HG03066 (cell line): ENCODE data around the gene ZBTB20.

Experiments
- ATAC-seq: cut with Tn5 transposase; IDR thresholded peaks from one replicate; pipeline ENCODE4 v1.9.1; 2021; ENCODE audit warnings: low read depth; ENCODE audit not compliant: unreplicated experiment

The ZBTB20 gene

DNA sequence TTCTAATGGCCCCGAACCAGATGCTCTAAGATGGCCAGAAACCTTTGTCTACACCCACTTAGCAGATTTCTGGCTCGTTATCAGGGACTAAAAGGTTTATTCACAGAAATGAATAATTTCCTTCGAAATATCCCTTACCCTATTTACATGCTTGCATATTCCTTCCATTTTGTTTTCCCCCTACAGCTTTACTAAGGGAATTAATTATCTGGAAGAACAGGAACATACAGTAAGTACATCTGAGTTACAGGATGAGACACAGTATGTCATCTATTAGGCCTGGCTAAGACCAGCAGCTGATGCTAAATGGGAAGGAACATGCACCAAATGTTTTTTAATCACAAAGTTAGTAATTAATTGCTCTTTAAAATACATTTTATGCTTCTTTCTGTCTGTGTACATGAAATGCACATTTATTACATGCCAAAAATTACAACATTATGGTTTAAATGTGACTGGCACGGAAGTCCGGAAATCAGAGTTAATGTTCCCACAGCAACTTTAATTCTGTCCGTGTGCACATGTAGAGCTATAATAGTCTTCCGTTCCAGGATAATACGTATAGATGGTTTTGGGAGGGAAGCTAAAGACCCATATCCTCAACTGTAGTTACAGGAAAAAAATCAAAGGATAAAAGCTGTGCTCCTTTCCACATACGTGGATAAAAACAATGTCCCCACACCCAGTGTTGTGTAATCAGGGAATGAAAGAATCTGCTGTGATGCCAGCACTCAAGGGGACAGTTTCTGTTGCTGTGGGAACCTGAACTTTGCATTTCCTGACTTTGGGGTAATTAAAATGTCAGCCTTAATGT lies 771.3 kb downstream of the ZBTB20 start:
- no peak for ATAC-seq

DNA sequence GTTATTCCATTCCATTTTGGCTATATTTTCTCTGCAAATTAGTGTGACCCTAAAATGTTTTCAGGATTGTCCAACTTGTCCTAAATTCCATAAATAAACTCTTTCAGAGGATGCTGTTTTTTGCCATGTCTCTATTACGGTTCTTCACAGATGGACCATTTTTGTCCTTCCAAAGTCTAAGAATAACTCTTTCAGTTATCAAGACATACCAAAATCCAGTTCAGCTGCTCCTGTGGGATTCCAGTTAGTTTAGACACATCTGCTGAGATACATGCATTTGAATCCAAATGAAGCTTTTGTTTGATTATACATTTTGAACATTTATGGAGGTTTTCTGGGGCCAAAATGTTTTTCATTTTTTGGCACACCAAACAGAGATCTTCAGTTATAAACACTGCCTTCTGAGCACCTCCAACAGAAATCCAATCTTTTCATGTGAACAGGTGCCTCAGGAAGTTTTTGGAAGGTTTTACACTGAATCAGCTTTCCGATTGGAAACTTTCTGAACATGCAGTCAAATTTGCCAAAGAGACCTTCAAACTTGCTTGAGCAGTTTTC lies 772.6 kb downstream of the ZBTB20 start:
- ATAC-seq: no peak

DNA sequence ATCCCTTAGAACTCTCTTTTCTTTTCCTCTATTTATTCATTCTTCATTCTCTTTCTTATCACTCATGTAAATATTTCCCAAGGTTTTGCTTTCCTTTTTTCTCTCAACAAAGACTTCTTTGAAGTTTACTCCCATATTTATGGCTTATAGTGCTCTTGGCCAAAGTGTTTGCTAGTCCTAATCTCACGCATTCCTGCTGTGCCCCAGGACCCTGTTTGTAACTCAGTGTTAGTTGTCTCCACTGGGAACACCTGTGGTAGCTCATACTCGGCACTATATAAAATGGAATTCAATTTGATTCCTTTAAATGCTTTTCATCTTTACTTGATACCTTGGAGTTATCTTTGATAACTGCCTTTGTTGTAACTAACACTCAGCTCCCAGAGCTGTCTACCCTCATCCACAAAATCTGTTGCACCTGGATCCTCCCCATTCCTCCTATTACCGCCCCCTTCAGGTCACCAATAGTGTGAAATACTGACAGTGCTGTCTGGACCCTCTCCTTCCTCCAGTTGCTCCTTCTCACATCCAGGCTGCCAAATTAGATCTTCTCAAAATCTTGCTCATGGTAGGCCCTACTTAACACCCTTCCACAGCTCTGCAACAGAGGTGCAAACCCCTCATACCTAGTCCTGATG lies 776.4 kb downstream of the ZBTB20 start:
- no peak for ATAC-seq

DNA sequence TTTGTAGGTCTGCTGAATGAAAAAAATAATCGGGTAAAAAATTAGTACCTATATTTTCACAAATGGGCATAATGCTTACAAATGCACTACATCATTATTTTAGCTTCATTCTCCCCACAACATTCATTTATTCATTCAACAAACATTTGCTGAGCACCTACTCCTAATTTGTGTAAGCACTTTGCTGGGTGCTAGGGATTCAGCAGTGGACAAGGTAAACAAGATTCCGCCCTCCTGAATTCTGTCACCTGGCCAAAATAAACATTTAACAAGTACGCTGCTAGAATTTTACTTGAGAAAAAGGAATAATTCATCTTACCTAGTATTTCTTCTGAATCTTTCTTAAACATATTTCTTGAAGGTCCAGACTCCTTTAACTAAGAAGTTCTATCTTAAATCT lies 781.2 kb downstream of the ZBTB20 start:
- no peak for ATAC-seq

DNA sequence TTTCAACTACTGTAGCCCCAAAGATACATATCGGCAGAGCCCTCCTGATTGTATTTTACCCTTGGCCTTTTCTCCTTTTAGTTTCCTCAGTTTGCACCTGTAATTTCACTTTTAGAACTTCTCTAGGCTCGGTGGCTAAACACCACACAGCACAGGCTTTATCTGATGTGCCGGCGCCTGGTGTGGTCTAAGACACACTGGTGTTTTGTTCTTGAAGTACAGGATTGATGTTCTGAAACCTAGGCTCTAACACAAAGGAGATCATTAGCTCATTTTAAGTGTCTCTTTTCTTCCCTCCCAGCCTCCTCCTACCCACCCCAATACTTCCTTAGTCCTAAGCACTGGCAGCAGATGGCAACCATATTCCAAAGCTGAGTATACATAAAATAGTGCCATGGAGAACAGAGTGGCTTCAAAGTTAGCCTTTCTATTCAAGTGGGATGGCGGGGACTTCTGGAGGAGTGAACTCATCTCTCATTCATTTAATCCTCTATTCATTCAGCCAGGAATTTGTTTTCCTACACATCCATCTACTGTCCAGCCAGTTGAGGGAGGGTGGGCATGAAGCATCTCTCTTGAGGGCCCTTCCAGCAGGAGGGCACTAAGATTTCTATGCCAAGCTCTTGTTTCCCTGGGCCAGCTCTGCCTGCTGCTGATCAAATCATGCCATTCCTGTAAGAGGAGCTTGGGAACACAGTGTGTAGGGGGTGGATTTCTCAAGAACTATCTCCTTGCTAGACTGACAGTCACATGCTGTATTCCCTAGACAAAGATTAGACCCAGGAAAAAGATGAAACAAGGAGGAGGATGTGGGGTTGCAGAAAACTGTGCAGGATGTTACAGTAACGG lies 782.1 kb downstream of the ZBTB20 start:
- no peak for ATAC-seq

DNA sequence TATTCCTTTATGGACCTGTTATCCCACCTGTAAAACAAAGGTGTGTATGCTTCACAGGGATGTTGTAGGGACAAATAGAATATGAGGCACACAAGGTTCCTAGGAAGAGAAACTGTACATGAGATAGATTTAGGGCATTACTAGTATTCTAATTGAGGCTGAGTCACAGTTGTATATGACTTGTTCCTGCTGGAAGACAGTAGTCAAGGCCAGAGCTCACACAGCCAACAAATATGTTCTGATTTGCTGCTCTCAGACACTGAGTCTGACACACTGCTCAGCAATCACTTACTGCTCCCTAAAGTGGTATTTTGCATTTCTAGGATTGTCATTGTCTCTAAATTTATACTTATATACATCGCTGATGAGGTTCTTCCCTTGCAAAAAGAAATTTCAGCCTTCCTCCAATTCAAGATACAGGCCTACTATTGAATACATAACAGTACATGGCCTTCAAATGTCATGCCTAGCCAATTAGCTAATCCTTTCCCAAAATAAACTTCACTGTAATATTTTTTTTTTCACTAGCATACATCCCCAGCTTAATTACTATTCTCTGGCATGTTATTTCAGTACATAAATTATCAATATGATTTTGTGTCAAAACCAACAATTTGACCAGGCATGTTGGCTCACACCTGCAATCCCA lies 783.4 kb downstream of the ZBTB20 start:
- no peak for ATAC-seq

DNA sequence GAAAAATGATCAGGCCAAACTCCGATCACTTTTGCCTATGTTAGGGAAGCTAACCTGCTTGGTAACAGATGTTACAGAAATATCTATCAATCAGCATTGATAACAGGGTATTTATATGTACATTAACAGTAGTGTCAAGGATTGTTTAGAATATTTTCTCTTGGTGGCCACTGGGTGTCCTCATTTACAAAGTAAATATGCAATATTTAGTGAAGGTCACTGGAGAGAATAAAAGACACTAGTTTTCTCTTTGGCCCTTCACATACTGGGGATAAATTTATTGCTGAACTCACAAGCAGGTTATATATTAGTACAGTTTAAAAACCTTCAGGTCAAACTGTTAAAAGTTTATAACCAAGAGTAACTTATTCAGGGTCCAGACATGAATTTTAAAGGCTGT lies 784.3 kb downstream of the ZBTB20 start:
- ATAC-seq: no peak

DNA sequence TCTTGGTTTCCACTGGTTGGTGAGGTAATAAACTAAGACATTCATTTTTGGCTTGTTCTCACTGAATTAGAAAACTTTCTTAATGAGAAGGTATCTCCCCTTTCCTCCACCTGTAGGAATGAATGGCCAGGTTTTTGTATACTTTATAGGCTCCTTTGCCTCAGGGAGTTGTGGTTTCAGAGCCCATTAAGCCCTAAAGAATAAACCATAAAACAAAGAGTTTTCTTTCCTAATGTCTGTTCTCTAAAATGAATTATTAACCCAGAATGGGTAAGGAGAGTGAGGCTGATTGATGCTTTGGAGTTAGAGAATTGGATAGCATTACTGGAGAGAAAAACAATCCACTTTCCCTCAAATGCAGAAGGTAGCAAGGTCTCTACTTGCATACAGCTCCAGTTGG lies 785.7 kb downstream of the ZBTB20 start:
- no peak for ATAC-seq

DNA sequence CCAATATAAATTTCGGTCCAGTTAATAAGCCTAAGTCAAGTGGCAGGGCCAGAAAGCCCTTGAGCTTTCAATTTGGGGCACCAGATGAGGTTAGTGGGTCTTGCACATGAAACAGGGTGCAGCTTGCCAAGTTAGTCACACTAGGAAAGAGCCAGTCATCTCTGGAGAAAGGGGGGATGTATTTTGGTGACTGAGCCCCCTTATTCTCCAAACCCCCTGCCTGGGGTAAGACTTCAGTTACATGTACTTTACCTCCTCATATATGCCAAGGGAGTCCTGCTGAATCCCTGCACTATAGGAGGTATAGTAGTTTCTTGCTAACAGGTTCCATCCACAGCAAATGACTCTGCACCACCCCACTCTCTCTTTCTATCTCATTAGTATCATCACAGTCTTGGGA lies 790.6 kb downstream of the ZBTB20 start:
- no peak for ATAC-seq

DNA sequence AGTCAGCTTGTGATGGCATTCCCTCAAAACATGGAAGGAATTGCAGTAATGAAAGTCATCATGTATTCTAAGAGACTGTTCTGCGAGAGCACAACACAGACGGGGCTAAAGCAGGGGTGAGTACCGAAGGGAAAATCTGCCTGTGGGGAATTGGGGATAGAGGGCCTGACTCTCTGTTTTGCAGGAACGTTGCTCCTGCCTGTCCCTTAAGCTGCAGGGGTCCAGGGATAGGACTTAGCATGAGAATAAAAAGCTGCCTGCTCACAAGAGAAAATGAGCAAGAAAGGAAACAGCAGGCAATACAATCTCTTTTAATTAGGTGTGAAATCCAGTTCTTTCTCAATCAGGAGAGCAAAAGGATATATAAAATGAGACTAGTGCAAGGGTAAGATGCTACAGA lies 791.0 kb downstream of the ZBTB20 start:
- no peak for ATAC-seq

DNA sequence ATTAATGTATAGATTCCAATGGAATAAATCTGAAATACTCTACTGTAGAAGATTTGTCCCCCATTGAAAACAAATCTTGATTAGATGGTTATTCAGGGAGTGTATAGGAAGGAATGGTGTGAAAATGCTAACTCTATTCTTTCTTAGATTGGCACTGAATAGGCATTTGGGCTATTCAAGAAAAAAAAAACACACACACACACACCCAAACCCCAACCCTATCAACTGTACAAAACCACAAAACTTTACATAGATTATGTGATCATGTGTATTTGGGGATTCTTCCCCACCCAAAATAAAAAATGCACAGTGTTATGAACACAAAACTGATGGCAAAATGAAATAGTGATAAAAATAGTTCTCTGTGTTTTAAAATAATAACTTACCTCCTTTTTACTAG lies 791.4 kb downstream of the ZBTB20 start:
- ATAC-seq: no peak

DNA sequence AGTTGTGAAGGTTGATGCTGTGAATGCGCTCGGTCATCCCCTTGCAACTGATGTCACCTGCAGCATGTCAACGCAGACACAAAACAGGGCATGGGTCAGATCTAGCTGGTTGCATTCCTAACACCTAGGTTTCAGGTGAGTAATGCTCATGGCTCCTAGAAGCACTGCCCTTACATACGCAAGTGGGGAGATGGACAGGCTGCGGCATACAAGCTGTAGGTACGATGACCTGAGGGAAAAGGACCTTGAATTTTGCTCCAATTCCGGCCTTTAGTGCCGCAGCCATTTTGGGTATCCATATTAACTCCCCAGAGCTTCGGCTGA lies 795.3 kb downstream of the ZBTB20 start:
- no peak for ATAC-seq

DNA sequence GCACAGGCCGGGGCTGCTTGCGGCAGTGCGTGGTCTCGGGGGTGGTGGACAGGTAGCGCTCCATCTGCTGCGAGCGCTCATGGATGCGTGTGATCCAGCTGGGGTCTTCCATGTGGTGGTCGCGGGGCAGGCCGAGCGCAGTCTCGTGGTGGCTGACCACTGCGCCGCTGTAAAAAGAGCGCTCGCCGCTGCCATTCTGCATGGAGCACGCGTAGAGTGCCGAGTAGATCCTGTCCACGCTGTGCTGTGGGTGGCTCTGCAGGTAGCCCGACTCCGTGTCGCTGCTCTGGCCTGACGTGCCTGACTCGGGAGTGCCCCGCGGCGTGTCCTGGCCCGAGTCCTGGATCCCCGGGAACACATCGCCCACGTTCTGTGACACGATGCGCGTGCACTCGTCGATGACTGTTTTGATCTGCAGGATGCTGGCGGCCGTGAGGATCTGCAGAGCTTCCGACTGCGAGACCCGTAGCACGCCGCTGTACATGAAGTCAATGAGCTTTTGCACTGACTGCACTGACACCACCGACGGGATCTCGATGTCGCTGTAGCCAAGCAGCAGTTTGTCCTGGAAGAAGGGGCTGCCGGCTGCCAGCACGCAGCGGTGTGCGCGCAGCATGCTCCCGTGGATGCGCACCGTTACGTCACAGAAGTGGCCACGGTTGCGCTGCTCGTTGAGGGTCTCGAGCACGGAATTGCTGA lies 795.8 kb downstream of the ZBTB20 start:
- ATAC-seq: no peak

DNA sequence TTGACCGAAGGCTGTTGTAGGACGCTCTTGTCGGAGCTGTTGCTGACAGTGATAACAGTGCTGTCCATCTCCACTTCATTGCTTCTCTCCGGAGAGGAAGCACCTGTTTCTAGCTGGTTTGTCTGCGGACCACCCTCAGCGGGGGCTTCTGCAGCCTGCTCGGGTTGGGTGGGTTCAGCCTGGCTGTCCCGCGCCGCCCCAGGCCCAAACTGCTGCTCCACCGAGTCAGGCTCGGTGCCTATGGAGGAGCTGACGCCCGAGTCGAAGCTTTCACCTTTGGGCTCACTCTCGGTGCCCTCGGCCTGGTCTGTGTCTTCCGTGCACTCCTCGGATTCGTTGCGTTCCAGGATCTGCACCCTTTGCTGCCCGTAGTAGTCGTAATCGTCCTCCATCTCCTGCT lies 796.4 kb downstream of the ZBTB20 start:
- no peak for ATAC-seq

DNA sequence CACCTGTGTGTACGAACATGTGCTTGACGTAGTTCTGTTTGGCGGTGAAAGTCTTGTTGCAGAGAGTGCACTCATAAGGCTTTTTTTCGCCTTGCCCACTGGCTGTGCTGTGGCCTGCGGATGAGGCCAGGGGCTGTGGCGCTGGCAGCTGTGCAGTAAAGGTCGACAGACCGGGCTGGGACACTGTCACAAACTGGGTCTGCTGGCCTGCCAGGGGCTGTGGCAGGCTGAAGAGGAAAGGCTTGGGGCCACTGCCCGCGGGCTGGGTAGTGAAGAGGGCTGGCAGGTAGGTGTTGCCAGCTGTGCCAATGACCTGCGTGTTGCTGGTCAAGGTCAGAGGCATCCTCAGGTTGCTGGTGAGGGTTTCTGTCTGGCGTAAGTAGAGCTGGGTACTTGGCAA lies 796.8 kb downstream of the ZBTB20 start:
- no peak for ATAC-seq

DNA sequence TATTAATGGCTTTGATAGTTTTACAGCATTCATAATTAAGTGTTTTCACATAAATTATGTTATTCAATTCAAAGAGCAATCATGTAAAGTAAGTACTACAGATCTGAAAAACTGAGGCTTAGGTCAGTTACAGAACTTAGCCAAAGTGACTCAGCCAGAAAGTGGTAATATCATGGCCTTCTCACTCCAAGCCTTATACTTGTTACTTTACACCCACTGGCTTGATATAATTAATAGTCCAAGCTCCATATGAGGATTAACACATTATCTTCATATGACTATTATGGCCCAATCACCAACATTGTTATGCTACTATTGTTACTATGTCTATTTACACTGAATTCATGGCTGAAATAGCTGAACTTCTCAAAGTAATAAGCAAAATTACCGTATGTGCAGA lies 802.6 kb downstream of the ZBTB20 start:
- ATAC-seq: no peak

DNA sequence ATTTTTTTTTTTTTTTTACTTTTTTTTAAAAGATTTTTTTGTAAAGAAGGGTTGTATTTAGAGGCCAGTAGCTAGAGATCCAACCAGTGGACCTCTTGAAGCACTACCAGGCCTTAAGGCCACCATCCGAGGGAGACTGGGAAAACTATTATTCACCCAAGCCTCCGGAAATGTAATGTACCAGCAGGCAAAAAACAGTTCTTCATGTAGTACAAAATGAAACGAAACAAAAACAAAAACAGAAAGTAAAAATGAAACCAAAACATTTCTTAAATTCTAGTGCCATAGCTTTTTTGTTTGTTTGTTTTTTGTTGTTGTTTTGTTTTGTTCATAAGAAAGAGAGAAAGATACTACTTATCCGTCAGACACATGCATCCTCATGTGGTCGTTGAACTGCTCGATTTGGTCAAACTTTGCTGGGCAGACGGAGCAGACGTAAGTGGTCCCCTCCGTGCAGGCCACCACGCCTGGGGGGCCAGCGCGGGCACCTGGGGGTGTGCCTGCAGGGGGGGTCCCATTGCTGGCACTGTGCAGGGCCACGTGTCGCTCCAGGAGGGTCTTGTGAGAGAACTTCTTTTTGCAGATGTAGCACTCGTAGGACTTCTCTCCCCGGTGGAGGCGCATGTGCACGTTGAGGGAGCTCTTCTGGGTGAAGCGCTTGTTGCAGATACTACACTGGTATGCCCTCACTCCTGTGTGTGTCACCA lies 808.3 kb downstream of the ZBTB20 start:
- ATAC-seq: no peak

DNA sequence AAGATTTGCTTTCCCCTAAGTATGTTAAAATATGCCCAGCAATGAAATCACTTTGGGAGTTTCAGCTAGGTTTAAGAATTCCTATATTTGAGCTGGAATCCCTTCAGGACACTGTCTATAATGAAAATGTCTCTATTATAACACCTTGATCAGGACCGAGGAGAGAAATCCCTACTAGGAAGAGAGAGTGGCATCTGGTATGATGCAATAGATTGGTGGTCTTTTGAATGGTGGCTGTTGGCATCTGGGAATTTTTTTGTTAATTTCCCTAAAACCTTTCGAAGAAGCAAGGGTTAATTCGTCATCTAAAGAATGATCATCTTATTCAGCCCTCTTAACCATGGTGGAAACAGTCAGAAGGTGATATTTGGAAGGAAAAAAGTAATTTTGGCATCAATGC lies 810.2 kb downstream of the ZBTB20 start:
- no peak for ATAC-seq

DNA sequence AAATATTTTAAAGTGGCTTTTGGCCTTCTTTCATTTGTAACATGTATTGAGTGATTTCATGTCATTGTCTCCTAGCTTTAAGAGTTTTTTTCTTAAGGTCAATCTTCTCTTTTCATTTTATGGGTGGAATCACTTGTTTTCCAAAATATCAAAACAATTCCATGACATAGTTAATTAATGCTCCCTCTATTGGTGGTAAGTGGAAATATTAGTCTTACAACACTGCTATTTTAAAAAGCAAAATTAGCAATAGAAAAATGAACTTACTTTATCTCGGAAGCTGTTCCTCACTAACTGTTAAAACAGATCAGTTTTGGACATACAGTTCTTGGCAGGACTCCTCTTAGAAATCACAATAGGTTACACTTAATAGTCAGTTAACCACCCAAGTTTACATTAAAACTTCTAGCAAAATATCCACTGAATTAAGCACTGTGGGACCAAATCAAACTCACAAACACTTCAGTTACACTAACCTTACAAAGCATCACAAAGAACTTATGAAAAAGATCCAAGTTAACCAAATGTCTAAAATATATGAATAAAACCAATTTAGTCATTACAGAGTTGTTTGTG lies 810.9 kb downstream of the ZBTB20 start:
- ATAC-seq: no peak
